DMS53 treated with DMSO at 0.1 percent for 48 hours (cell line): ENCODE data around the gene DMD.
"Not testable (repeated sequence)": the region's sequence is repeated elsewhere in the genome, so short reads cannot be mapped to it uniquely, and the experiment has no call there.

ENCODE experiments used
- DNase-seq: peaks from one replicate; lab custom pipeline; 2025; ENCODE audit not compliant: unreplicated experiment; lab: John Stamatoyannopoulos, UW

The DMD gene

DNA sequence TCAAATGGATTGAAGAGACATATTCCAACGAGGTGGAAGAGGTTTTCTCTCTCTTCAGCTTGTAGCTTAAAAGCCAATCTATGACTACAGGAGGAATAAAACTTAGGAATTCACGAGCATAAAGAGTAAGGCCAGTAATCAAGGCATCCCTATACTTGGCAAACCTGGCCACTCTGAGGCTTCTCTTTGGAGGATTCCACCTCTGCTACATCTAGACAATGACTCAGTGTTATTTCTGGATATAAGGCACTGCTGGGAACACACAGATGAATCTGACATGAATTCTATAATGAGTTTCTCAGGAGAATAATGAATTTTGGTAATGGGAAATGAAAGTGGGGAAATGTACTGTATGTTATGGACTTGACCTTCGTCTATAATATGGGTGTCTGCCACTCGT lies 1123.7 kb downstream of the DMD start:
- no peak for DNase-seq

DNA sequence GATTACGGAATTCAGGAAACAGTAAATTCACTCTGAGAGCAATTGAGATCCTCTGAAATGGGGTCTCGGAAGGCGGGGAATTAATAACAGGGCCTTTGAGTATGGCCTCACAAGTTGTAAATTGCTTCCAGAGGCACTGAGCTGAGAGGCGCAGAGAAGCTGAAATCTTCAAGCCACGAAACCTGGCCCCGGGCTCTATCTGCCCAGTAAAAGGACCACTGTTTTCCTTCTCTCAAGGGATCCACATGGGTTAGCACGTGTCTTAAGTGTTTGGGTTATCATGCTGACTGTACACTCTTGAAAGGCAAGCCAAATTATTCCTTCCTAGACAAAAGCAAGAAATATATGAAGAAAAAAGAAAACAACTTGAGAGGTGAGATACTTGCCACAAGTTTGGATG lies 1126.6 kb downstream of the DMD start:
- no peak for DNase-seq

DNA sequence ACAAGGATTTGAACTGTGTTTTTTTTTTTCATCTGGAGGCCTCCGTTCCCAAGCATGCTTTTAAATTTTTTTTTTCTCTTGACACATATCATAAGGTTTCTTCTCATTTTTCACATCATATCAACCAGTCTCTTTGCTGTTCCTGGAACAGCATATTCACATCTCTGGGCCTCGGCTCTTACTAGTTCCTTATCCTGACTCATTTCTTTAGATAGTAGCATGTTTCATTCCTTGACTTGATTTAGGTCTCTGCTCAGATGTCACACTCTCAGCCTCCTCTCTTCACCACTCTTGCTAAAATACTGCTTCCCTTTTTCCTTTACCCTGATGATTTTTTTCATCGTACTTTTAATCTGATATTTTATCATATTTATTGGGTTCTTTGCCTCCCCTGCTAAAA lies 1163.1 kb downstream of the DMD start:
- DNase-seq: no peak

DNA sequence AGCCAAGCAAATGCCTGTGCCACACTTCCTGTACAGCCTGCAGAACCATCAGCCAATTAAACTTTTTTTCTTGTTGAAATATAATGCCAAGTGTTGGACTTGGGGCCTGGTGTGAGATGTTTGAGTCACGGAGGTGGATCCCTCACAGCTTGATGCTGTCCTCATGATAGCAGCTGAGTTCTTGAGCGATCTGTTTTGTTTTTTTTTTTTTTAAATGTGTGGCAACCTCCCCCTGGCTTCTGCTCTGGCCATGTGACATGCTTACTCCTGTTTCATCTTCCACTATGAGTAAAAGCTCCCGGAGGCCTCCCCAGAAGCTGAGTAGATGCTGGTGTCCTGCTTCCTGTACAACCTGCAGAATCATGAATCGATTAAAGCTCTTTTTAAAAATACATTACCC lies 1166.2 kb downstream of the DMD start:
- DNase-seq: no peak

DNA sequence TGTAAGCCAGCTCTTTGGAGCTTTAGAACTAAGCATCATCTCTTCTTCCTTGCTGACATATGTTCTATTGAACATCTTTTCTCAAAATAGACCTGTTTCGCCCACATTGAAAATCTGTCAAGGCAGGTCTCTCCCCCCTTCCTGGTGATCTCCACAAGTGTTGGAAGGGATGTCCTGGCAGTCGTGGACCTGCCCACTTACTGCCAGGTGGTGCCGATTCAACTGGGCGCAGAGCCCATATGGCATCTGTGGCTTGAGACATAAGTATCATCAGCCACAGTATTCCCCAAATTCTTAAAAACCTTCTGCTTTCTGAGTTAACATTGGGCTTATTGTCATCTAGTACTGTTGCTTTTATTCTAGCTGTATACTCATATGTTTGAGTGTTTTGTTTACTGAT lies 1170.2 kb downstream of the DMD start:
- DNase-seq: no peak

DNA sequence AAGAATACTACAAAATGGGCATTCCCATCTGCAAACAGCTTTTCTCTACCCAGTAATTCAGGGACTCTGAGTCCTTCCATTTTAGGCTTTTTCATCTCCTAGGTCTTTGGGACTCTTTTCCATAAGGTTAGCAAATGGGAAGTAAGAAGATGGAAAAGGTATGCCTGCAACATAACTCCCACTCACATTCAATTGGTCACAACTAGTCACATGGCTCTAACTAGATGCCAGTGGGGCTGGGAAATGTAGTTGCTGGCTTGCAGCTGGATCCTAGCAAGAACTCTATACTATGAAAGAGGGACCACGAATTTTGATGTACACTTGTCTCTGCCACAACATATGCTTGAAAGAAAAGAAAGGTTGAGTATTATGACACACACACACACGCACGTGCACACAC lies 1184.6 kb downstream of the DMD start:
- DNase-seq: no peak

DNA sequence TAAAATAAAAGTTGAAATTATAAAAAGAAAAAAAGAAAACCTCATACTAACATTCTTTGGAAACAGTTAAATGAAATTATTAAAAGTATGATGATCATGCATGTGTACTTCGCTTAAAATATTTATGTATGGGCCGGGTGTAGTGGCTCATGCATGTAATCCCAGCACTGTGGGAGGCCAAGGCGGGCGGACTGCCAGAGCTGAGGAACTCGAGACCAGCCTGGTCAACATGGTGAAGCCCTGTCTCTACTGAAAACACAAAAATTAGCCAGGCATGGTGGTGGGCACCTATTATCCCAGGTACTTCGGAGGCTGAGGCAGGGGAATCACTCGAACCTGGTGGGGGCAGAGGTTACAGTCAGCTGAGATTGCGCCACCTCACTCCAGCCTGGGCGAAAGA lies 1187.3 kb downstream of the DMD start:
- no peak for DNase-seq

DNA sequence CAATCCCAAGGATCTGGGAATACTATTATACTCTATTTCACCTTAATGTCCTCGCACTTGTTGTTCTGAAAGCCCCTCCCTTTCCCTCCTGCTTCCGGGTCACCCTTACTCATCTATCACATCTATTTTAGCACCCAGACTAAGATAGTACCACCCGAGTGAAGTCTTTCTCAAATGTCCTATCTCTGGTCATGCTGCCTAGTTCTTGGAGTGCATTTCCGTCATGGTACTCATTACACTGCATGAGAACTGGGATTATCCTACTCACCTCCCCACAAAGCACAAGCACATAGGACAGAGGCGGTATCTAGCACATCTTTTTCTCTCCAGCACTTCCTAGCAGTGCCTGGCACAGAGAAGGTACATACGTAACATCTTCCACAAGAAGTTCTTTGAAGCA lies 1195.2 kb downstream of the DMD start:
- DNase-seq: no peak

DNA sequence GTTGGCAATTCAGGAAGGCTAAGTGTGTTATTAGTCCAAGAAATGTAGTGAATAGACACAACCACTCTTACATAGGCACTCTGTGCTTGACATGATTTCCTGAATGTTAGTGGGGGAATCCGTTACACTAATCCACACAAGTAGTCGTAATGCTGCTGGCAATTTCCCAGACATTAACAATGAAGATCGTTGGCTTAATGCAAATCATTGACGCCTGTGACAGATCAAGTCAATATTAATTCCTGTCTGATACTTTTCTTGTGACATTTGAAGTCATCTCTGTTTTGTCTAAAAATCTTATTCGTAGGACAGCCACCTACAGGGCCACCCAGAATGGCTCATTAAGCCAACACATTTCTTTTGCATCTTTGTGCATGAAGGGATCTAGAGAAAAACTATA lies 1200.4 kb downstream of the DMD start:
- DNase-seq: no peak

DNA sequence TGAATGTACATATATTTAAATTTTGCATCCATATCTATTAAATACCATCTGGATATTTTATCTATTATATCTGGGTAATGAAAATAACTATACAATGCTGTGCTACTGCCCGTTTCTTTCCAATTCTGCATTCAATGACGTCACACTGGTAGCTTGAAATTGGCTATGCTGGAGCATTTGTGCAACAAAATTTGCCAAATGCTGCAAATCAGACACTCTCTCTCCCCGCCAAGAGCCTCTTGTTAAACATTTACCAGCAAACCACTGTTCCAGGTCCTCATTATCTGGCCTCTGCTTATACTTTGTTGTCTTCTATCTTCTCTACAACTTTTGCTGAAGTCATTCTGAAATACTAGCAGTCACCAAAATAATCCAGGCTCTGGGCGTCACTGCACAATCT lies 1201.1 kb downstream of the DMD start:
- DNase-seq: no peak

DNA sequence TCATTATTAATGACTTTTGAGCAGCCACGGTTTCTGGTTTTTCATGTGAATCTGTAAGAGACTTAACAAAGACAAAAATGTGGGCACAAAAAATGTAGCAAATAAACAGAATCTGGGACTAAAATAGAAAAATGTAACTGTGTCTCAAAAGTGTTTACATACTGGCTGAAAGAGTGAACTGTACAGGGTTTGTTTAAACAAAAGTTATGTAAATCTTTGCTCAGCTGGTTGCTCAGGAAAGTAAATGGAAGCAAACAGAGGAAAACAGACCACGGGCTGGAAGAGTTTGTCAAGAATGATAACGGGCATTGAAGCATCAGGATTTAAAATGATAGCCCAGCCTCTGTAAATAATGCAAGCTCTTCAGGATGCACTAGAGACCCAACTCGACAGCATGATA lies 1217.7 kb downstream of the DMD start:
- DNase-seq: peak; percentile 46

DNA sequence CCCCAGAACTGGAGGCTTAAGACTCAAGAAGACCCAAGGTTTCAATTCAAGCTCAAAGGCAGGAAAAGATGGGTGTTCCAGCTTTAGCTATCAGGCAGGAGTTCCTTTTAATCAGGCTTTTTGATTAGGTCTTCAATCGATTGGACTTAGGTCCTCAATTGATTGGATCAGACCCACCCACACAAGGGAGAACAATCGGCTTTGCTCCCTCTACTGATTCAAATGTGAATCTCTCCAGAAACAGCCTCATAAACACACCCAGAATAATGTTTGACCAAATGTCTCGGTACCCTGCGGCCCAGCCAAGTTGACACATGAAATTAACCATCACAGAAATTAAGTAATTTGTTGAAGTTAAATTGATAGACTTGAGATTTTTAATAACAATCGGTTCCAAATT lies 1222.4 kb downstream of the DMD start:
- no peak for DNase-seq

DNA sequence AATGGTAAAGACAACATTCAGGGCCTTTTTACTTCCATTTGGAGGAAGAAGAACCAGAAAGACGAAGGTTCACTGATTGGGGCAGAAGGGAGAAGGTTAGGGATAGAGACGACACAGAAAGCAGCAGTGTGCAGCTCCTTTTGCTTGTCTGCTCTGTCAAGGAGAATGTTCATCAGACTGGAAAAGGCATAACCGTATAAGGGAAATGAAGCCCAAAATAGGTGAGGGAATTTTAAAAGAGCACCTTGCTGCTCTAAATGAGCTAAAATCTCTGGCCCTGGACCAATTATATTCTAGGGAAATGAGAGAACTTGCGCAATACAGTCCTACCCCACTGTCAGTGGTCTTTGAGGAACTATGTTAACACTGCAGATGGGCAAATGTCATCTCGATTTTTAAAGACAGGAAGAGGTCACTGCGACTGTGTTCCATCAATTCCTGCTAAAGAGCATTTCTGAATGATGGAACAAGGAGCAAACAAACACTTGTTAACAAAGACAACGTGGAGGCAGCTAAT lies 1229.7 kb downstream of the DMD start:
- DNase-seq: no peak

DNA sequence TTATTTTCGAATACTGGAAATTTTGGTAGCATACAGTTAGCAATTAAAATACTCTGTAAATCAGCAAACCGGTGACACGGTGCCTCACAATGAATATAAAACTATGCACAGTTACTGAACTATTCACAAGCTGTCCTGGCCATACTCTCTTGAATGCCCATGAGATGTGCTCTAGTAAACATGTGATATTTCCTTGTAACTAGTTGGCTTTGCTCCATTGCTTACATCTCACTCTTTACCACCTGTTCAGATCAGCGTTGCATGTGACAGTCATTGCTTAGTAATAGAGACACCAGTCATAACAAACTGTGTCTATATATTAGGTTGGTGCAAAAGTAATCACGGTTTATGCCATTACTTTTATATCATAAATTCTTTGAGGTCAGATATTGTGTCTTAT lies 1241.6 kb downstream of the DMD start:
- DNase-seq: no peak

DNA sequence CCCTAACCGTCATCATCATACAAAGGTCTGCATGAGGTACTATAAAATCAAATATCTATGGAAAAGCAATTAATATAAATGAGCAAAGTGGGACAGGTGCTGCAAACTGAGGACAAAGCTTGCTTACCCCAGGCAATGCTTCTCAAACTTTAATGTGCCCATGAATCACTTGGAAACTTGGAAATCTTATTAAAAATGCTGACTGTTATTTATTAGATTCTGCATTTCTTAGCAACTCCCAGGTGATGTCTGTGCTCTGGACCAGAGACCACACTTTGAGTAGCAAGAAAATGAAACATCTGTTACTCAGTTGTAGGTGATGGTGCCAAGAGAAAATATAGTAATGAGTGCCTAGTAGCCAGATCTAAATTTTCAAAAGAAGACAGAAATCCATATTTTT lies 1249.1 kb downstream of the DMD start:
- no peak for DNase-seq

DNA sequence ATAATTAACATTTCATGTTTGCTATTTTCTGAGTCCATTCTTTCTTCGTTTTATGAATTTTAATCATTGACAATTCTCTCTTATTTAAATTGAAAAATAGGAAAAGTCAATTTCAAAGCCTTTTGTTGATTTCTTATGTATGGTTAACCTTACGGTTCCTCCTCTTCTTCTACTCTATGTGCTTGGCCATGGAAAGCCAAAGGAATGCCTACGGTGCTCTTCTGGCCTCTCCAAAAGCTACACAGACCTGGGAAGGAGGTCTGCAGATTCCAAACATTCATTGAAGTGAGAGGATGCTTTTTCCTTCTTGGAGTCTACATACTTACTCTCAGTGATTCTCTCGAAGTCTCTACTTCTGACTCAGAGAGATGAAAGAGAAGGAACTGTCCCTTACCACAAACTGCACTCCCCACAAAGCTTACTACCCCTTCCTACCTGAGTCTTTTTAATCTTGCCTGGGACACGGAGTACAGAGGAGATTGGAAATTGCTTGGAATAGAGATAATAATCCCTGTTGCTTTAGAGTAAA lies 1276.4 kb downstream of the DMD start:
- no peak for DNase-seq

DNA sequence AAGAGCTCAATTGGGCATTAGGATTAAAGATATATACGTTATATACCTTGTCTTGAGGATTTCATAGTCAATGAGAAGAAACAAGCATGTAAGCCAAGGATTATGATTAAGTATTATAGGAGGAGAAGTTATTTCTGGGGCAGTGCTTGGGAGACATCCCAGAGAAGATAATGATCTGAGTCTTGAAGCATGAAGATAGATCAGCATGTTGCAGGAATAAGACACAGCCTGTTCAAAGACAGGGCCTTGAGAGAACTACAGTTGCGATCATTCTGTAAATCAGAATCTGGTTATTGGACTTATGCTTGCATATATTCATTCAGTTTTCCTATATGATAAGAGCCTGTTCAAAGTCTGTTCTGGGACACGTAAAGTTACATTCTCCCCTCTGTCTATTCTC lies 1277.3 kb downstream of the DMD start:
- DNase-seq: no peak

DNA sequence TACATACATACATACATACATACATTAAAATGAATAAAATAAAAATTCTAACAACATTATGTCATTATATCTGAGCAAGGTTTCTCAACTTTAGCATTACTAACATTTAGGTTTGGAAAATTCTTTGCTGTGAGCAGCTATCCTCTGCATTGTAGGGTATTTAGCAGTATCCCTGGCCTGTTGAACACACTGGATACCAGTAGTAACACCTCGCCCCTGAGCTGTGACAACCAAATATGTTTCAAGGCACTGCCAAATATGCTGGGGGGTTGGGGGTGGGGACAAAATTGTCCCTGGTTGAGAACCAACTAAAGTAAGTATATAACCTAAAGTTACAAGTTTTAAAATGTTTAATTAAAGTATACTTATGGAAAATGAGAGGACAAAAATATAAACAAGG lies 1278.6 kb downstream of the DMD start:
- DNase-seq: no peak

DNA sequence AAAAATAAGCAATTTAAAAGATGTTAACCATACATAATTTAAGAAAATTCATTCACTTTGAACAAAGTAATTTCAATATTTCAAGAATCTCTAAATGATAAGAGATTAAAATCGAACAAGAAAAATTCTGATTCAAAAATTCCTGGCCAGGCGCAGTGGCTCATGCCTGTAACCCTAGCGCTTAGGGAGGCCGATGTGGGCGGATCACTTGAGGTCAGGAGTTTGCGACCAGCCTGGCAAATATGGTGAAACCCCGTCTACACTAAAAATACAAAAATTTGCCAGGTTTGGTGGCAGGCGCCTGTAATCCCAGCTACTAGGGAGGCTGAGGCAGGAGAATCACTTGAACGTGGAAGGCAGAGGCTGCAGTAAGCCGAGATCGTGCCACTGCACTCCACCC lies 1279.0 kb downstream of the DMD start:
- not testable (repeated sequence) for DNase-seq

DNA sequence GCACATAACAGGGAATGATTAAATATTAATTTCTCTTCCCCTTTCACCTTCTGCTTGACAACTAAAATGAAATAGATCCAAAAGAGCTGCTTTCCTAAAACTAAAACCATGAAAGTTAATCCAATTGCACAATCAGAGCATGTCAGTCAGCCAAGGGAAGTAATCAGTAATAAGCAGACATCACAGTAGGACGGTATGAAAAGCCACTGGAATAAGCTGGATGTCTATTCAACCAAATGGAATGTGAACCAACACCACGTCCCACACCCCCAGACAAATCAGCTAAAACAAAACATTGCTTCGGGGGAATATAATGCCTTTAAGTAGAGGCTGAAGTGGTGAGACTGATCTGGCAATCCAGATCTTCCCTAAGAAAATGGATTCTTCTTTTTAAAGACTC lies 1280.1 kb downstream of the DMD start:
- no peak for DNase-seq

DNA sequence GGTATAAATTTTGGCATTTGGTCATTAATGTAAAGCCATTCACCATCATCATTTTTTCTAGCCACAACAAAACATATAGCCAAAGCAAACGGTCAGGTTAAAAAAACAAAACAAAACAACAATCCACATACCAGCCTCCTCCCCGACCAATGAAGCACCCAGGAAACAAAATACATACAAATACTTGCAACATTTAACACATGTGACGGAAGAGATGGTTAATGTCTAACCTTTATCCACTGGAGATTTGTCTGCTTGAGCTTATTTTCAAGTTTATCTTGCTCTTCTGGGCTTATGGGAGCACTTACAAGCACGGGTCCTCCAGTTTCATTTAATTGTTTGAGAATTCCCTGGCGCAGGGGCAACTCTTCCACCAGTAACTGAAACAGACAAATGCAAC lies 1282.0 kb downstream of the DMD start:
- no peak for DNase-seq

DNA sequence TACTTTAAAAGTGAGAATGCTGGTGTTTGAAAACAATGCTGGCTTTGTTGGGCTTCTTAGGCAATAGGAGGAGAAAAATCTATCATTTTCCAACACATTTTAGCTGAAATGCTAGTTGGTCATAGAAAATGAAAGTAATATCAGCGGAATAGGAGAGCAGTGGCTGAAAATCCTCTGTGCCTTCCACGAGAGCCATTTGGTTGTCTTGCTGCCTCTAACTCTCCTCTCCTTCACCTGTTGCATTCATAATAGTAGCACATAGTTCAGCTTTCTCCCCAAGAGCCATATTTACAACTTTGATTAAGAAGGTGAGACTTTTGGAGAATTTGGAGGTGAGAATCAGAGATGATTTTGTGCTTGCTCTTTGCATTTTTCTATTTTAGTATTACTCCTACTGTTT lies 1290.1 kb downstream of the DMD start:
- no peak for DNase-seq

DNA sequence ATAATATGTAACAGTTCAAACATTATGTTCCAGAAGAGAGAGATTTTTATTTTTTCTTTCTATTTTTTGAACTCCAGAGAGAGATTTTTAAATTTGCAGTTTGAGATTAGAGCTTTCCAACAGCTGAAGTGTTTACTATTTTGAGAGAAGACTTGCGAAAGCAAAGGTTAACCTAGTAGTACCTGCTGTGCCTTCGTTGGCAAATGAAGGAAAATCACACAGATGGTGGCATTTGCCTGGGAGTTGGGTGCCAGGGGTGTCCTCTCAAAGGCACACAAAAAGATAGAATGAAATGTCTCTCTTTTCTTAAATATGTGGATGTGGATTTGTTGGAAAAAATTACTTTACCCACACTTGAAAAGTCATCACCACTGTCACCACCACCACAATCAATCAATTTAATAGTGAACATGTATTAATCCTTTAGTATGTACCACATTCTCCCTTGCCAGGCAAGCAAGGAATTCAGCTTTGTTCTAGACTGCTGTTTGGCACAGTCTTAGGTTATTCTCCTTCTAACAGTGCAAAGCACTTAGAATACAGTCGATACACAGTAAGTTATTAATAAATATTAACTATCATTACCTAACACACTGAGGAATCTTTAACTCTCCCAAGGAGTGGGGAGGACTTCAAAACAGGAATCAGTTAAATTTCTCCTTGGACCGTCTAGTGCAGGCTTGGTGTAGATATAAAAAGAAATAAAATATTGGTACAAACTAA lies 1301.3 kb downstream of the DMD start:
- DNase-seq: no peak
